Fibroblast of skin of left biceps (primary cell): ENCODE data around the gene PXN.
"Not testable (repeated sequence)": the region's sequence is repeated elsewhere in the genome, so short reads cannot be mapped to it uniquely, and the experiment has no call there.

Source experiments
- DNase-seq, 2 experiments: peaks; one replicate each; pipeline ENCODE4 v3.0.0-alpha.2; 2013; ENCODE audit warnings: low read depth in 2 of 2

The PXN gene

DNA sequence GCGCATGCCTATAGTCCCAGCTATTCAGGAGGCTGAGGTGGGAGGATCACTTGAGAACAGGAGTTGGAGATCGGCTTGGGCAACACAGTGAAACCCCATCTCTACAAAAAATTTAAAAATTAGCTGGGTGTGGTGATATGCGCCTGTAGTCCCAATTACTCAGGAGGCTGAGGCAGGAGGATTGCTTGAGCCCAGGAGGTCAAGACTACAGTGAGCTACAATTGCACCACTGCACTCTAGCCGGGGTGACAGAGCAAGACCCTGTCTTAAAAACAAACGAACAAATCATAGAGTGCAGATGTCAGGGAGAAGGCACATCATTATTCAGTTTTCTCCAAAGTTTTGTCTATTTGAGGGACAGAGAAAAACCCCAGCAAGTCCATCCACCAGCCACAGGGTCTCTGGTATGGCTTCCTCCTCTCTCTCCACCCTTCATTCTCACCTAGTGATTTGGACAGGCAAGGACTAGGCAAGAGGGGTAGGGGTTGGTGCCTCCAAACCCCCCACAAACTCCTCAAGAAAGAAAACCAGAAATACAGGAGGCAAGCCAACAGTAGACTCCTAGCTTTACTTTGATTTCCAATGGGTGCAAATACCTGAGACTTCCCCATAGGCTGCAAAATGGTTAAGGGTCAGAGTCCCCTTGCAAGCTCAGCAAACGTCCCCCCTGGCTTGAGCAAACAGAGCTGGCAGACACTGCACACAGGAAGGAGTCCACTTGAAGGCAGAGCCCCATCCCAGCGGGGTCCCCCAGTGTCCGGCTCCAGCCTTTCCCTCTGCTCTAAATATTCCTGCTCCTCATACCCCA, 38.1 kb downstream of the PXN start:
- no peak for DNase-seq

DNA sequence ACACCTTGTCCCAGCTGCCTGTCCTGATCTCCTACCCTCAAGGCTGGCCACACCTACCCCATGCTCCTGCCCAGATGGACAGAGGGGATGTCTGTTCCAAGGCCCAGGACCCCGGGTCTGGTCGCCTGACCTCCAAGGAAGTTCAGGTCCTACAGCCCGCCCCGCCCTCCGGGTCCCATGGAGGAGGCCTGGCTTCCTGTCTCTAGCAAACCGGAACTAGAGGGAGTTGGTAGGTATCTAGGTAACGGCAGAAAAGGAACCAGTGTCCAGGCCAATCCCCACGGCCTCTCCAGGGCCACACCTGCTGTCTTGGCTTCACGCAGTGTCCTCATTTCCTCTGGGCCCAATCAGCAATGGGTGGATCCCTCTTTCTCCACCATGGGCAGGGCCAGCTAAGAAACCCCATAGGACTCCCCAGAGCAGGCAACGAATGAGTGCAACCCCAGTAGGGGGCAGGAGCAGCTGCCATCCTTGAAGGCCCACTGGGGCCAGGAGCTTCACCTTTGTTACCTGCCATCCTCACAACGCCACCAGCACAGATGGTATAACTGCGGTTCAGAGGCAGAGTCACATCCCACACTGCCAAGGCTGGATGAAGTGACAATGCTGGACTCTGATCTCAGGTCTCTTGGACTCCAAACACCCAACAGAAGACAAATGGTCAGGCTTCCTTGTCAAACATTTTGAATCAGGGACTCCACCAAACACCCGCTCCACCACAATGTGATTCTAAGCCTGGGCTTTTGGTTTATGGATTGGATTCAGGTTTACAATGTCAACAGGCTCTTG, 39.5 kb downstream of the PXN start:
- DNase-seq, result no peak

DNA sequence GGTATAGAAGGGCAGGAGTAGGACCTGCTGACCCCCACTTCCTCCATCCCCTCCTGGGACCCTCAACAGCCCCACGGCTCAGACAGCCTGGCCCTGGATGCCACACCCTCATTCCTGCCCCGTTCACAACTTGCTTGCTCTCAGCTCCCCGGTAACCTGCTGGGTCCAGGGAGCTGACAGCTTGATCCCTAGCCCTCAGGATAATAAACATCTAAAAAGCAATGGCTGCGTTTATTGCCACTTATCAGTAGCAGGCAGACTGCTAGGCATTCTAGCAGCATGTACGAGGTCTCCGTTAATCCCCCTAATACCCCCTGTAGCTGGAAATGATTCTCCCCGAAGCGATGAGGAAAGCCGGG, 40.4 kb downstream of the PXN start:
- no peak for DNase-seq

DNA sequence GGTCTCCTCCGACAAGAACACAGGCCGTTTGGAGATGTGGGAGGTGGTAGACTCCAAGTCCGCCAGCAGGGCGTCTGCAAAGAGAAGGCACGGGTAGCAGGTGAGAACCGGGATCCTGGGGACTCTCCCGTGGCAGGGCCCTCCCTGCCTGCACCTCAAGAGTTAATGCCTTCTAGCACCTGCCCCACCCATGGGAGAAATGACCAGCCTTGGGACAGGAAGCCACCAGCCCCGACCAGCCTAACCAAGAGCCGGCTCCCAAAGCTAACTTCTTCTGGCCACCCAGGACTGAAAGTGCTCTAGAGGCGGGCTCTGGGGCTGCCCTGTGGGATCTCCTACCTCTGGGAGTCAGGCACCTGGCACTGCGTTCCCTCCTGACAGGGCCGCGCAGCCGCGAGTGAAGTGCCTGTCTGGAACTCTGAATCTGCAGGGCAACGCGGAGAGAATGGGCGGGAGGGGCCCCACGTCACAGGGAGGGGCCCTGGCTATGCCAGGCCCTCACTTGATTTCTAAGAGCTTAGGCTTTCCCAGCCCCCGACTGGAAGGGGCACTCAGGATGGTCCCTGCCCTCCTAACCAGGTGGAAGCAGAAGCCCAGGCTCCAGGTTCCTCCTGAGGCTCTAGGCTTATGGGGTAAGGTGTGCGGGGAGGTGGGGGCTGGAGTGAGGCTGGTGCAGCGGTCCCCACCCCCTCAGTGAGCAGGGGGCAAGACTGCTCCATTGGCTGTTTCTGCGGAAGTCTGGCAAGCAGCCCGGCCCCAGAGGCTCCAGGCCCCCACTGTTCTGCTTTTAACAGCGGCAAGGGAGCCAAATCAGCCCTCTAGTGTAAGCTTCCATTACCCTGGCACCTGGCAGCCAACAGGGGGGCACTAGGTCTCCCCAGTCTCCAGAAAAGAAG, 41.0 kb downstream of the PXN start:
- no peak for DNase-seq

DNA sequence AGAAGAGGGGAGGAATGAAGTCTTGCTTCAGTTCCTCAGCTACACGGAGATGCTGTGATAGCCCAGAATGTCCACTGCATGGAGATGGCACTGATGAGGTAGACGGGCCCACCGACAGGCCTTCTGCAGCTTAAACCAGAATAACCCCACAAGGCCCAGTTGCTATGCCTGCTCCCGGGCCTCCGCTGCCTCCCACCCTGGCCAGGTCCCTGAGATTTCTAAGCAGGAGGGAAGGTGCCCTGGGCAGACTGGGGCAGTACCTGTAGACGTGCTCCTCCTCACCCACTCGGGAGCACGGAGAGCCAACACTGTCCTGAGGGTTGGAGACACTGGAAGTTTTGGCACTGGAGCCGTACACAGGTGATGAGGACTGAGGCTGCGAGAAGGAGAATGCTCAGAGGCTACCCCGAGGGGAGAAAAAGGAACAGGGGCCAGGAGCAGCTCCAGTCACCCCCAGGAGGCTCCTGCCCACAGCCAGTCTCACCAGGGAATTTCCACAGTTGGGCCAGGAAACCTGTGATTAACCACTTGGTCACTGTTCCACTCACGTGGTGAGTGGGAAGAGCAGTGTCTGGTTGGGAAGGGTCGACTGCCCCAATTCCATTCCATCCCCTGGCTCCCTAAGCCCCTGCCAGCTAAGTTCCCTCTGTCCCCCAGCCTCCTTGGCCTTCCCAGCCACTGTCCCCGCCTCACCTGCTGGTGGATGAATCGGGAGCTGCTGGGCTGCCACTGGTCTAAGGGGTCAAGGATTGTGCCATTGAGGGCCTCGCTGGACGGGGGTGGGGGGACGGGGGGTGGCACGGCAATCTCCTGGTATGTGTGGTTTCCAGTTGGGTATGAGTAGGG, 41.8 kb downstream of the PXN start:
- DNase-seq, result no peak

DNA sequence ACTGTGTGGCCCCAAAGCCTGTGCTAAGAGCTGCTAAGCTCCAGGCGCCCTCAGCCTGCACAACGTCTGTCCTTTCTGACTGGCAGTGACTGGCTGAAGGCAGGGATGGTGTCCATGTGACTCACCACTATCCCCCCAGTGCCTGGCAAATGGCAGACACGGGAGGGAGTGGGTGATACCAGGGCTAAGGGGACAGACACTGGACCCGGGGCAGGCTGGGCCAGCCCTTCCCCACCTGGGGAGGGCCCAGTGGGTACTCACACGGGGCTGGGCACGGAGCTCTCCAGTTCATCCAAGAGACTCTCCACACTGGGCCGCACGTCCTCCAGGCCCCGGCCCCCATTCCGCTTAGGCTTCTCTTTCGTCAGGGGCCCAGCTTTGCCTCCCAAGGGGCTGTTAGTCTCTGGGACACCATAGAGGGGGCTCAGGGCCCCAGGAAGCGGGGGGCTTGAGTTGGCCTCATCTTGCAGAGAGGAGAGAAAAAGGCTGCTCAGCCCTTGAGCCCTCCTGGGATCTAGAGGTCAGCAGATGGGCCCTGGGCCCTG, 43.2 kb downstream of the PXN start:
- no peak for DNase-seq

DNA sequence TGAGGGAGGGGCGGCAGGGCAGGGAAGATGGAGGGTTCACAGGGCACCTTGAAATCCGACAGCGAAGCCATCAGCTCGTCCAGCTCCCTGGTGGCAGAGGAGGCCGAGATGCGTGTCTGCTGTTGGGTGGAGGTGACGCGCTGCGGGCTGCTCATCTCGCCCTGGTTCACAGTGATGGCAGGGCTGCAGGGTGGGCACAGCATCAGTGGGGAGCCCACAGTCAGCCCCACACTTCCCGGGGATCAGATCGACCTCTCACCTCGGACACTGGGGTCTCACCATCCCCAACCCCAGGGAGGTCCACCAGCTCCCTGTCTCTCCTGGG, 44.0 kb downstream of the PXN start:
- DNase-seq, result no peak

DNA sequence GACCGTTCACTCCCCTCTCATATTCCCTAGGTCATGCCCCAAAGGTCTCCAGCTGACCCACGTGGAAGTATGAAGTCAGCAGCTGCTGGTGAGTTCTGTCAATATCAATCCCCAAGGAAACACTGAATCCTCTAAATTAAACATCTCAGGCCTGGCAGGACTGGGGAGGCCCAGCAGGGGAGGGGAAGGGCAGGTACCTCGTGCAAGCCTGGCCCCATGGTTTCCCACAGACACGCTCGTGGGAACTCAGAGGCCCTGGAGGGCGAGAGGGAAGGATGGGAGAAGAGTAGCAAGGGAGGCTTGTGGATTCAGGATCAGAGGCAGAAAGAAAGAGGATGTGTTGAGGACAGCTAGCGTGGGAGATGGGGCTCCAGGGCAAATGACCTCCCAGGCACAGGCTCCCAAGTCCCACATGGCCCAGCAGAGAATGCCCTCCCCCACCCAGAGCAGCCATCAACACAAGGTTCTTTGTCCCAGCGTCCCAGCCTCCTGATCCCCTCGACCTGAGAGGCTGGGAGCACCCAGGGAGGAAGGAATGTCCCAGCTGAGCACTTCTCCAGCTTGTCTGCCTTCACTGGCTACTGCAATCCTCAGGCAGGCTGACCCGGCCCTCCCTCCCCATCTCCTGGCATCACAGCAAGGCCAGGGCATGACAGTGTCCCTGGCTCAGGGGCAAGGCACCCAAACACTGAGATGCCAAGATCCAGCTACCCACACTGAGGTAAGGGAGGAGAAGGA, 44.5 kb downstream of the PXN start:
- no peak for DNase-seq

DNA sequence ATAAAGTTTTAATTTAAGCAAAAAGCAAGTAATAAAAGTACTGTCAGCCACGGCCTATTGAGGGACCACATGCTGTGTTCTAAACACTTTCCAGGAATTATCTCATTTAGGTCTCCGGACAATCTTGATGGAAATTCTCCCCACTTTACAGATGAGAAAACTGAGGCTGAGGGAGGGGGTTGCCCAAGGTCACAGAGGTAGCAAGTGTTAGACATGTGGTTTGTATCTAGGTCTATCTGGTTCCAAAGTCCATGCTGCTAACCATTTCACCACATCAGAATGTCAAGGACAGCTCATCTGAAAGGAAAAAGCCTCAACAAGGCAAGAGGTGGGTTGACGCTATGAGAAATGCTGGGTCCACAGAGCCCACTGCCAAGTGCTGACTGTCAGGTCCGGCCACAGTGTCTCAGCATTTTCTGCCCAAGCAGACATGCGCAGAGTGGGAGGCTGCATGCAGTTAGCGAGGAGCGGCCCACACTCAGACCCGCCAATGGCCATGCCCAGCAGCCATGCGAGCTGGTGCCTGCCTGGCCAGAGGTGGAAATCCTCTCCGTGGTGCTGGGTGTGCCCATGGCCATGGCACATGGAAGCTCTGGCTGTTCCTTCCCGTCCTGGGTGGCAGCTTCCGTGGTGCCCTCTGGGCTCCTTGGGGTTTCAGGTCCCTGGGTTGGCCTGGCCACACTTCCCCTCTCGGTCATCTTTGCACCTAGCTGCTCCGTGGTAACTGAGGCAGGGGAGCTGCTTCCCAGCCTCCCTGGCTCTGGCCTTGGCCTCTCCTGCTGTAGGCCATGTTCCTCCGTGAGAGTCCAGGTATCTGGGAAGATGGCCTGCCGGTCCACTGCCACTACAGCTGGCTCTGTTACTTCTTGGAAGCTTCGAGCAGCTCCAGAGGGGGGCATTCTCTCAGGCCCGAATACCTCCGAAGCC, 46.6 kb downstream of the PXN start:
- no peak for DNase-seq

DNA sequence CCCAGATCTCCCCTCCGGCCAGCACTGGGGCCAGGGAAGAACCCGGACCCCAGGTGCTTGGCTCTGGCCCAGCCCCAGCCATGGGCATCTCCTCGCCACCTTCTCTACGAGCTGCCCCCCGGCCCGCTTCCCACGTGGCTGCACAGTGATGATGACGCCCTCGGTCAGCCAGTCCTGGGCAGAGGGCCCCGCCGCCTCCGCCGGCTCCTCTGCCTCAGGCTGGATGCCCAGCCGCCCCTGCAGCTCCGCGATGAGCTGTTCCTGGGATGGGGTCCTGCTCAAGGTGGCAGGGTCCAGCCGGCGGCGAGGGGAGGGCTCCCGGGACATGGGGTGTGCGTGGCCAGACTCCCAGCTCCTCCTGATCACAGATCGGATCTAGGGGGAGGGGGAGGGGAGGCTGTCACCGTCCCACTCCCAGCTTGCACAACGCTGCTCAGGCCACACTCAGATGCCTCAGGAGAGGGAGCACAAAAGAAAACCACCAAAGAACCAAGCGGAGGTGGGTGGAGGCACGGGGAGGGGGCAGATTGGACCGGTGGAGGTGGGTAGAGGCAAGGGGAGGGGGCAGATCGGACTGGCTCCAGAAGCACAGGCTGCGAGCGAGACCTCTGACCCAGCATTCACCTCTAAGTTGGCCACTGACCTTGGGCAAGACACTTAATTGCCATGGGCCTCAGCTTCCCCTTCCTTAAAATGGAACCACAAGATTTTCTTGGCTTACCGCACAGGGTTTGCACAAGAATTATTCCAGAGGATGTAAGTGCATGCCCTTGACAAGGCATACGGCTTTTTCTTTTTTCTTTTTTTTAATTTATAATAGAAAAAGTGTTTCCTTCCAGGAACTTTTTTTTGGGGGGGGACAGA, 48.6 kb downstream of the PXN start:
- no peak for DNase-seq

DNA sequence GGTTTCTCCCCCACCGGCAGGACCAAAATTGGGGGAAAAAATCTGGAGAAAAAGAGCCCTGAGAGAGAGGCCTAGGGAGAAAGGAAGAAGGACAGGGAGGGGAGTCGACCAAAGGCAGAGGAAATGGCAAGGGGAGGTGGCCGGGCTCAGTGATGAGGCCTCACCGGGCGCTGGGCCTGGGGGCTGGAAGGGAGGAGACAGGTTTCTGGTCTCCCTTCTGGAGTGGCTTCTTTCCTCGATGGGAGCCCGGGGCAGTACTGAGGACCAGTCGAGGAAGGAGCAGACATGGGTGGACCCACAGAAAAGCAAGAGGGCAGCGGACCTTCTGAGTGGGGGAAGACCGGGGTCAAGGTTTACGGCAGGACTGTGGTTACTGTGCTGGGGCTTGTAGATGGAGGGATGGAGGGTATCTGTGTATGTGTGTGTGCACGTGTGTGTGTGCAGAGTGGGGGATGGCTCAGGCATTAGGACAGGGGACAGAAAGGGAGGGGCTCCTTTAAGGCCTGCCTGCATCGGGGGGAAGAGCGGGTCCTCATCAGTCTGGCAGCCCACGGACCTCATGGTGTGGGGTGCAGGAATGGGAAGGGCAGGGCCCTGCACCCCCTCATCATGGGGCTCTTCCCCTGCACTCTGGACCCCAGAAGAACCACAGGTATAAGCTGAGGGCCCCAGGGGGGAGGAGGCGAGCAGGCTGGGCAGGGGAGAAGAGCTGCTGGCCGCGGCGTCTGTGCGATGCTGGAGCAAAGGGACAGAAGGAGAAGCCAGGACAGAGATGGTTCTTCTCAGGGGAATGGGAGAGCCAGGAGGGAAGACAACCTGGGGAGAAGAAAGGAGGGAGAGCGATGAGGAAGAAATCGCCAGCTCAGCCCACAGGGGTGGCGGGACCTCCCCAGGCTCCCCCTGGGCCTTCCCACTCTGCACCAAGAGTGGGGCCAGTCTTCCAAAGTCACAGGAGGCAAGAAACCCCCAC, 49.5 kb downstream of the PXN start:
- no peak for DNase-seq

DNA sequence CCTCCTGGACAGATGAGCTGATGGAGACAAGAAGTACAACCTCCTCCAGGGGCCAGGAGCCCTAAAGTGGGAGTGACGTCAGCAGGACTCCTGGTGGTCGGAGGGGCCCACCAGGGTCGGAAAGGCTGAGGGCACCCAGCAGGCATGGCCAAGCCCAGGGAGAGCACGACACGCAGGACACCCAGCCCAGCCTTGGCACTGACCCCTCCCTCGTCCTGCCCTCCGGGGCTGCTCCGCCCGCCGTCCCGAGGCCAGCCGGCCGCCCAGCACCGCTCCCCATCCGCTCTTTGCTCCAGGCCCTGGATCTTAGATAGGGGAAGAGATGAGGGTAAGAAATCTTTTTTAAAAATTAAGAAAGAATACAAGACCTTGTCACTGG, 50.2 kb downstream of the PXN start:
- DNase-seq, result no peak

DNA sequence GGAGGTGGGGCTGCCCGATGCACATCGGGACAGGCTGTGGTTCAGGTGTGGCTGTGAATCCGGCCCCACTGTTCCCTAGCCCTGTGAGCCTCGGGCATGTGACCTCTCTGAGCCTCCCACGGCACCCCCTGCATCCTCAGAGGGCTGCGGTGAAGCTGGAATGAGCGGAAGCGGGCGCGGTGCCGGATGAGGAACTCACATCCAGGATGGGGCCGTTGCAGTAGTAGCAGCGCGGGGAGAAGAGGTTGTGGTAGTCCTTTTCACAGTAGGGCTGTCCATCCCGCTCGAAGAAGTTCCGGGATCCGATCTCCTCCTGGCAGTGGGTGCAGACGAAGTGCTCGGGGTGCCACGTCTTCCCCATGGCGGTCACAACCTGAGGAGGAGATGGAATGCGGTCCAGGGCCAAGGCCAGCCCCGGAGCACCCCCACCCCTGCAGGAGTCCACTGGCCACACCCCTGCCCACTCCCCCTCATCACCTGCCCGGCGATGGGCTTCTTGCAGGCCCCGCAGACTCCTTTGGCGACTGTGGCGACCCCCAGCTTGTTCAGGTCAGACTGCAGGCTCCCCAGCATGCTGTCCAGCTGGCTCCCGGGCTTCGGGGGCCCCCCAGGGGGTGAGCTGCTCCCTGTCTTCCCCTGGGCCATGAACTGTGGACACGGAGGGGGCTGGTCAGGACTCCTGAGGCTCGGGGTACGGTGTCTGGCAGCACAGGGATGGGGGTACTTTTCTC, 50.7 kb downstream of the PXN start:
- DNase-seq, result no peak

DNA sequence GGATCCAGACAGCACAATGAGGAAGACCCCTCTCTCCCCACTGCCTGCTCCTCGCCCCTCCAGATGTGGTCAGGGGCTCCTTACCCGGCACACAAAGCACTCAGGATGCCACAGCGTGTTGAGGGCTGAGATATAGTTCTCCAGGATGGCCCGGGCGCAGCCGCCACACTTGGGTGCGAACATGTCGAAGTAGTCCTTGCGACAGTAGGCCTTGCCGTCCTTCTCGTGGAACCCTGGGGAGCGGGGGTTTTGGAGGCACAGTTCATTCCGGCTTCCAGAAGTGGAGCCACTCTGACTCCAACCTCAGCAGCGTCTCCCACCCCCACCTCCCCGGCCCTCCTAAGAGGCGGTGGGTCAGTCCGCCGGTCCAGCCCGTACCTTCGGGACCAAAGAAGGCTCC, 51.8 kb downstream of the PXN start:
- no peak for DNase-seq

DNA sequence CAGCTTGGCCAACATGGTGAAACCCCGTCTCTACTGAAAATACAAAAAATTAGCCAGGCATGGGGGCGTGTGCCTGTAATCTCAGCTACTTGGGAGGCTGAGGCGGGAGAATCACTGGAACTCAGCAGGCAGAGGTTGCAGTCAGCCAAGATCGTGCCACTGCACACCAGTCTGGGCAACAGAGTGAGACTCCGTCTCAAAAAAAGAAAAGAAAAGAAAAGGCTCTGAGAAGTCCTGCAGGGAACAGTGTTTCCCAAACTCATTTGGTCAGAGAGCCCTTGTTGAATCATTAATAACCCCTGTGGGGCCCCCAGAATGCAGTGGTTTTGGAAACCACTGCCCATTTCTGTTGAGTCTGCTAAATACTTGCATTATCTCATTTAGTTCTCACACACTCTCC, 52.3 kb downstream of the PXN start:
- DNase-seq, result not testable (repeated sequence)

DNA sequence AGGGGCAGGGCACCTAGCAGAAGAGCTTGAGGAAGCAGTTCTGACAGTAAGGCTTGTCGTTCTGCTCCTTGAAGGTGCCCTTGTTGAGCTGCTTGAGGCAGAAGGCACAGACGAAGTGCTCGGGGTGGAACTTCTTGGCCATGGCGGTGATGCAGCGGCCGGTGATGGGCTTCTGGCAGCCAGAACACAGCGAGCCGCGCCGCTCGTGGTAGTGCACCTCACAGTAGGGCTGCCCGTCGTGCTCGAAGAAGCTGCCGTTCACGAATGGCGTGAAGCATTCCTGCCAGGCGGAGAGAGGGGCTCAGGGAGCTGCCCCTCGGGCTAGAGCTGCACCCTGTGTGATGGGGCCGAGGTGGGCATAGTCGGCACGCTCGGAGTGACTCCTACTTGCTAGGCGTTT, 53.2 kb downstream of the PXN start:
- DNase-seq, result no peak

DNA sequence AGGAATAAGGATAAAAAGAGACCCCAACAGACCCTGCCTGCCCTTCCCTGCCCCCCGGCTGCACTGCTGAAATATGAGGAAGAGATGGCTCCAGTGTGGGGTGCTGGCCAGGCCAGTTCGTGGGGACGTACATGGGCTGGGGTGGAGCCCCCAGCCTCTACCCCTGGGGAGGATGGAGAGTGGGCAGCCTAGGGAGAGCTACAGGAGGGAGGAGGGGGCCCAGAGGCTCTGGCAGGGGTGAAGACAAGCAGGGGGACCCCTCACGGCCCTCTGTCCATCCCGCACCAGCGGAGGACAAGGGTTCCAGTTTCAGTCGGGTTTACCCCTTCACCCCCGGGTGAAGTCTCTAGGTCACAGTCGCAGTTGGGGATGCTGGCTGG, 53.6 kb downstream of the PXN start:
- DNase-seq, result no peak
